ENCODE measurements around the gene NPPC. TPM values are rescaled to one million over a fixed set of nuclear protein-coding genes. Genes with fewer than 3 reads are reported as not detected.

The NPPC gene
- total RNA-seq, 2 experiments from 2014 or later: not detected

- BruUV-seq (replicated peaks): no TSS peak
- no peak for DNase-seq (ENCODE audit: low spot score)
- H3K4me3 ChIP-seq (ENCODE audit: low read depth, low read length, poor library complexity, severe bottlenecking): no peak overlapping the region
- H4K20me1 ChIP-seq (ENCODE audit: insufficient read depth, low read length): no peaks in the 10 kb centered on the region
- no peaks in the 10 kb centered on the region for H3K4me1 ChIP-seq (ENCODE audit: insufficient read depth, low read length, poor library complexity, severe bottlenecking)
- H3K9me2 ChIP-seq (ENCODE audit: insufficient read depth, low read length): no peaks in the 10 kb centered on the region
- H3K27ac ChIP-seq (ENCODE audit: low read depth, low read length, poor library complexity, severe bottlenecking): no peak overlapping the region
- peaks cover 3% of the 10 kb centered on the region; the same call in 1 of the 2 replicates for H3K9me3 ChIP-seq (ENCODE audit: low read length)
- H3K36me3 ChIP-seq (ENCODE audit: insufficient read depth, low read length): no peaks in the 10 kb centered on the region
- H3K79me2 ChIP-seq (ENCODE audit: insufficient read depth, low read depth, low read length): no peaks in the 10 kb centered on the region
- POLR2A ChIA-PET: interaction anchor here (0.6 kb wide), 2 partner anchors 55 to 355 kb away, joined by 3 to 4 read pairs; no protein-coding TSS in a partner anchor
- H2AFZ ChIP-seq (ENCODE audit: low read length): no peak overlapping the region
- CTCF ChIA-PET (ENCODE audit: unreplicated experiment): no interaction called here
- TF ChIP-seq EZH2phosphoT487 (IDR thresholded peaks at IDR 0.05; ENCODE audit: borderline replicate concordance, low read depth, low read length) (no peak), CTCF (conservative IDR thresholded peaks at IDR 0.05; ENCODE audit: low read length) (no peak)
- intact Hi-C loops (cut with micrococcal nuclease; ENCODE audit: unreplicated experiment): no loop called here
- H3K4me2 ChIP-seq (ENCODE audit: low read length): no peak overlapping the region
These were observed 20.1 kb upstream of the NPPC start for GRCh38 chr2:231946241-231946814.

DNA sequence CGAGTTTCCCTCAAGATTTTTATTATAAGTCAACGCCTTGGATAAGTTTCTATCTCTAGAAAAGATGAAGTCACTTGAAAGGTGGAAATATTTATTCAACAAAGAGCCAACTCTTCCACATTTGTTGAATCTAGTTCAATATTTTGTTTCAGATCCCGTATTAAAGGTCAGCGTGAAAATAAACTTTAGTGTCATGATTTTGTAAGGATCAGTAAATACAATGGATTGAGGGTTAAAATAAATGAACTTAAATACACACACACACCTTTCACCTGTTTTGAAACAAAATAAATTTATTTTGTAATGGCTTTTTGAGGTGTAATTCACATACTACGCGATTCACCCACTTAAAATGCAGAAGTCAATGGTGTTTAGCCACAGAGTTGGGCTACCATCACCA lies 16.0 kb upstream of the NPPC start:
- Histone ChIP-seq H3K79me2 (ENCODE audit: insufficient read depth, low read depth, low read length) (no peaks in the 10 kb centered on the region), H3K9me3 (ENCODE audit: low read length) (no peaks in the 10 kb centered on the region), H3K9me2 (ENCODE audit: insufficient read depth, low read length) (no peaks in the 10 kb centered on the region), H4K20me1 (ENCODE audit: insufficient read depth, low read length) (no peaks in the 10 kb centered on the region), H3K36me3 (ENCODE audit: insufficient read depth, low read length) (no peaks in the 10 kb centered on the region), H3K4me3 (ENCODE audit: low read depth, low read length, poor library complexity, severe bottlenecking) (no peak overlapping the region), H3K27ac (ENCODE audit: low read depth, low read length, poor library complexity, severe bottlenecking) (no peak overlapping the region), H3K4me2 (ENCODE audit: low read length) (no peak overlapping the region), H3K4me1 (ENCODE audit: insufficient read depth, low read length, poor library complexity, severe bottlenecking) (no peaks in the 10 kb centered on the region), H2AFZ (ENCODE audit: low read length) (no peak overlapping the region)
- no peak for DNase-seq (ENCODE audit: low spot score)
- CTCF ChIA-PET (ENCODE audit: unreplicated experiment): no interaction called here
- intact Hi-C loops (cut with micrococcal nuclease; ENCODE audit: unreplicated experiment): no loop called here
- POLR2A ChIA-PET: no interaction called here
- BruUV-seq (replicated peaks): no TSS peak
- TF ChIP-seq CTCF (conservative IDR thresholded peaks at IDR 0.05; ENCODE audit: low read length): no peak
- TF ChIP-seq EZH2phosphoT487 (IDR thresholded peaks at IDR 0.05; ENCODE audit: borderline replicate concordance, low read depth, low read length): no peak

DNA sequence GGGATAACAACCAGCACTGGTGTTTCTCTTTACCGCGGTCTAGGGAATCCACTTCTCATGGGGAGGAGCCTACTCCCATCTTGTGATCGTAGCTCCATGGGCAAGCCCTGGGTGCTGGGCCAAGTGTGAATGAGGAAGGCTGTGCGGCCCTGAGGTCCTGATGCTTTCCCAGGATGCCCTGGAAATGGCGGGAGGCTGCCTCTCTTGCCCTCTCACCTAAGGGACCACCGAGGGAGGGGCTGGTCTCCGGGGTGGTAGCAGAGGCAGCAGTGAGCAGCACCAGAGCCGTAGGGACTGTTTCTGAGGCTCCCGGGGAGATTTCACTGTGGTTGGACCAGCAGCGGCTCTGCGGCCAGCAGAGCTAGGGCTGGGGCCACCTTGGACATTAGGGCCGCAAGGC lies 15.5 kb upstream of the NPPC start:
- no peak overlapping the region for H3K4me3 ChIP-seq (ENCODE audit: low read depth, low read length, poor library complexity, severe bottlenecking)
- H3K9me2 ChIP-seq (ENCODE audit: insufficient read depth, low read length): no peaks in the 10 kb centered on the region
- H3K4me1 ChIP-seq (ENCODE audit: insufficient read depth, low read length, poor library complexity, severe bottlenecking): no peaks in the 10 kb centered on the region
- intact Hi-C loops (cut with micrococcal nuclease; ENCODE audit: unreplicated experiment): no loop called here
- H2AFZ ChIP-seq (ENCODE audit: low read length): no peak overlapping the region
- no TSS peak for BruUV-seq (replicated peaks)
- TF ChIP-seq CTCF (conservative IDR thresholded peaks at IDR 0.05; ENCODE audit: low read length) (no peak), EZH2phosphoT487 (IDR thresholded peaks at IDR 0.05; ENCODE audit: borderline replicate concordance, low read depth, low read length) (no peak)
- no peaks in the 10 kb centered on the region for H4K20me1 ChIP-seq (ENCODE audit: insufficient read depth, low read length)
- DNase-seq (ENCODE audit: low spot score): no peak
- H3K36me3 ChIP-seq (ENCODE audit: insufficient read depth, low read length): no peaks in the 10 kb centered on the region
- no peak overlapping the region for H3K4me2 ChIP-seq (ENCODE audit: low read length)
- H3K79me2 ChIP-seq (ENCODE audit: insufficient read depth, low read depth, low read length): no peaks in the 10 kb centered on the region
- H3K27ac ChIP-seq (ENCODE audit: low read depth, low read length, poor library complexity, severe bottlenecking): no peak overlapping the region
- ChIA-PET CTCF (ENCODE audit: unreplicated experiment) (no interaction called here), POLR2A (no interaction called here)
- no peaks in the 10 kb centered on the region for H3K9me3 ChIP-seq (ENCODE audit: low read length)

All from OCI-LY7 (cell line).